ENCODE results near the gene CLDN20.

GRCh38 chr6:155311086-155311485 lies 47.3 kb downstream of the CLDN20 start:
- TF ChIP-seq, protein P1, sequence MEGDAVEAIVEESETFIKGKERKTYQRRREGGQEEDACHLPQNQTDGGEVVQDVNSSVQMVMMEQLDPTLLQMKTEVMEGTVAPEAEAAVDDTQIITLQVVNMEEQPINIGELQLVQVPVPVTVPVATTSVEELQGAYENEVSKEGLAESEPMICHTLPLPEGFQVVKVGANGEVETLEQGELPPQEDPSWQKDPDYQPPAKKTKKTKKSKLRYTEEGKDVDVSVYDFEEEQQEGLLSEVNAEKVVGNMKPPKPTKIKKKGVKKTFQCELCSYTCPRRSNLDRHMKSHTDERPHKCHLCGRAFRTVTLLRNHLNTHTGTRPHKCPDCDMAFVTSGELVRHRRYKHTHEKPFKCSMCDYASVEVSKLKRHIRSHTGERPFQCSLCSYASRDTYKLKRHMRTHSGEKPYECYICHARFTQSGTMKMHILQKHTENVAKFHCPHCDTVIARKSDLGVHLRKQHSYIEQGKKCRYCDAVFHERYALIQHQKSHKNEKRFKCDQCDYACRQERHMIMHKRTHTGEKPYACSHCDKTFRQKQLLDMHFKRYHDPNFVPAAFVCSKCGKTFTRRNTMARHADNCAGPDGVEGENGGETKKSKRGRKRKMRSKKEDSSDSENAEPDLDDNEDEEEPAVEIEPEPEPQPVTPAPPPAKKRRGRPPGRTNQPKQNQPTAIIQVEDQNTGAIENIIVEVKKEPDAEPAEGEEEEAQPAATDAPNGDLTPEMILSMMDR (IDR thresholded peaks at IDR 0.05): no peak
- TF ChIP-seq POLR2A (IDR thresholded peaks at IDR 0.05) (no peak), EP300 (IDR thresholded peaks at IDR 0.05) (no peak)
